Testis (tissue), 3 donors: ENCODE data around the gene SLC12A6. TPM values are rescaled to one million over a fixed set of nuclear protein-coding genes. Genes with fewer than 3 reads are reported as not detected.

Experiments
- DNase-seq: peaks from one replicate; pipeline ENCODE4 v3.0.0-alpha.2; 2019
- H3K27ac ChIP-seq, 2 donors: fragments of 200-600 bp; sonication (generic); one replicate each; pipeline ENCODE4 v1.5.1; 2019
- H3K27me3 ChIP-seq: fragments of 200-600 bp; sonication (generic); one replicate; pipeline ENCODE4 v1.5.1; 2019
- H3K36me3 ChIP-seq: fragments of 200-600 bp; sonication (generic); one replicate; pipeline ENCODE4 v1.5.1; 2017; ENCODE audit warnings: low read depth; ENCODE audit errors: missing control alignments
- H3K4me1 ChIP-seq: fragments of 200-600 bp; sonication (generic); one replicate; pipeline ENCODE4 v1.5.1; 2019
- H3K4me3 ChIP-seq, 2 donors: fragments of 200-600 bp; sonication (generic); one replicate each; pipeline ENCODE4 v1.5.1; 2017 to 2019
- H3K9me3 ChIP-seq: fragments of 200-600 bp; sonication (generic); one replicate; pipeline ENCODE4 v1.5.1; 2017
- POLR2A ChIP-seq: fragments of 450-650 bp; IDR thresholded peaks from one replicate; pipeline ENCODE4 v1.6.1; 2017; ENCODE audit warnings: antibody characterized with exemption, mild to moderate bottlenecking, moderate library complexity
- WGBS, 2 donors: methylation state at CpG; one replicate each; pipeline ENCODE4 v1.1.5; 2018; 5-methylcytosine and 5-hydroxymethylcytosine counted together
- intact Hi-C: fragments of 100-400 bp; cut with DNase I; formaldehyde crosslinking; loops from one replicate; pipeline ENCODE4 v1.15.1; 2023; ENCODE audit warnings: low total_unique reads
- polyA plus RNA-seq: library from polyadenylated mRNA; stranded (reverse); fragments of 350-450 nt; fragmentation: Illumina TruSeq; extraction: RNeasy Lipid Tissue Mini Kit (QIAGEN cat#74804); gene quantifications from one replicate; pipeline ENCODE4 v1.2.3, GENCODE V29; 2014; ENCODE audit warnings: low read depth, low replicate concordance; ENCODE audit not compliant: insufficient read depth
- total RNA-seq, 2 donors: library from RNA; depleted of rRNA; stranded (reverse); fragments of >200 nt; gene quantifications; one replicate each; pipeline ENCODE4 v1.2.3, GENCODE V29; 2016
- TF ChIP-seq, protein P1 (sequence below), 3 experiments: fragments of 450-650 bp in 2 of 3; fragments of 200-600 bp in 1 of 3; sonication (generic) in 1 of 3; IDR thresholded peaks; one replicate each; pipeline ENCODE4 v1.5.1; 2016 to 2019; ENCODE audit warnings: antibody characterized with exemption in 3 of 3, mild to moderate bottlenecking in 2 of 3, moderate library complexity in 1 of 3

The SLC12A6 gene
- total and polyA plus RNA-seq, 3 donors from 2014 or later, result 72.8 to 106 (median 77.2) TPM

DNA sequence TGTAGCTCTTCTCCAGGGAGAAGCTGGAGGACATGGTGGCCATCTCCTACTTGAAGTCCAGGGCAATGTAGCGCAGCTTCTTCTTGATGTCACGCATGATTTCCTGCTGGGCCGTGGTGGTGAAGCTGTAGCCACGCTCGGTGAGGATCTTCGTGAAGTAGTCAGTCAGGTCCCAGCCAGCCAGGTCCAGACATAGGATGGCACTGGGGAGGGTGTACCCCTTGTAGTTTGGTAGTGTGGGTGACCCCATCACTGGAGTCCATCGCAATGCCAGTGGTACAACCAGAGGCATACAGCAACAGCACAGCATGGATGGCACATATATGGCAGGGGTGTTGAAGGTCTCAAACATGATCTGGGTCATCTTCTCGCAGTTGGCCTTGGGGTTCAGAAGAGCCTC, 36.4 kb upstream of the SLC12A6 start:
- 83 to 95% methylated on average over 8 of the region's 8 CpGs for WGBS, 2 donors
- Histone ChIP-seq H3K9me3 (no peaks in the 10 kb centered on the region), H3K4me1 (no peaks in the 10 kb centered on the region), H3K27me3 (no peaks in the 10 kb centered on the region), H3K27ac (no peak overlapping the region), H3K36me3 (no peaks in the 10 kb centered on the region), H3K4me3 (no peak overlapping the region)
- TF ChIP-seq, protein P1, sequence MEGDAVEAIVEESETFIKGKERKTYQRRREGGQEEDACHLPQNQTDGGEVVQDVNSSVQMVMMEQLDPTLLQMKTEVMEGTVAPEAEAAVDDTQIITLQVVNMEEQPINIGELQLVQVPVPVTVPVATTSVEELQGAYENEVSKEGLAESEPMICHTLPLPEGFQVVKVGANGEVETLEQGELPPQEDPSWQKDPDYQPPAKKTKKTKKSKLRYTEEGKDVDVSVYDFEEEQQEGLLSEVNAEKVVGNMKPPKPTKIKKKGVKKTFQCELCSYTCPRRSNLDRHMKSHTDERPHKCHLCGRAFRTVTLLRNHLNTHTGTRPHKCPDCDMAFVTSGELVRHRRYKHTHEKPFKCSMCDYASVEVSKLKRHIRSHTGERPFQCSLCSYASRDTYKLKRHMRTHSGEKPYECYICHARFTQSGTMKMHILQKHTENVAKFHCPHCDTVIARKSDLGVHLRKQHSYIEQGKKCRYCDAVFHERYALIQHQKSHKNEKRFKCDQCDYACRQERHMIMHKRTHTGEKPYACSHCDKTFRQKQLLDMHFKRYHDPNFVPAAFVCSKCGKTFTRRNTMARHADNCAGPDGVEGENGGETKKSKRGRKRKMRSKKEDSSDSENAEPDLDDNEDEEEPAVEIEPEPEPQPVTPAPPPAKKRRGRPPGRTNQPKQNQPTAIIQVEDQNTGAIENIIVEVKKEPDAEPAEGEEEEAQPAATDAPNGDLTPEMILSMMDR (IDR thresholded peaks at IDR 0.05), result no peak
- TF ChIP-seq POLR2A, result no peak
- no peak for DNase-seq
- intact Hi-C loops, result no loop called here

DNA sequence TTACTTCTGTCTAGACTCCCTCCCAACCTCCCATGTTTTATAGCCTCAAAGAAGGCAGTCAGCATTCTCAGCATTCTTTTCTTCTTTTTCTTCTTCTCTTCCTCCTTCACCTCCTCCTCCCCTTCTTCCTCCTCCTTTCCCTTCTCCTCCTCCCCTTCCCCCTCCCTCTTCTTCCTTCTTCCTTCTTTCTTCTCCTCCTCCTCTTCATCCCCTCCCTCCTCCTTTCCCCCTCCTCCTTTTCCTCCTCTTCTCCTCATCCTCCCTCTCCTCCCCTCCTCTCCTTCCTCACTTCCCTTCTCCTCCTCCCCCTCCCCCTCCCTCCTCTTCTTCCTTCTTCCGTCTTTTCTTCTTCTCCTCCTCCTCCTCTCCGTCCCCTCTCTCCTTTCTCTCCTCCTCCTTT, 33.1 kb upstream of the SLC12A6 start:
- H3K27ac ChIP-seq, result no peak overlapping the region
- 35 to 41% methylated on average over 2 of the region's 2 CpGs for whole genome bisulfite sequencing, 2 donors
- H3K9me3 ChIP-seq, result no peaks in the 10 kb centered on the region
- no peaks in the 10 kb centered on the region for H3K27me3 ChIP-seq
- TF ChIP-seq, protein P1 (IDR thresholded peaks at IDR 0.05), result no peak
- TF ChIP-seq POLR2A, result no peak
- H3K4me1 ChIP-seq, result peaks cover 9% of the 10 kb centered on the region
- intact Hi-C loops, result no loop called here
- H3K4me3 ChIP-seq, result no peak overlapping the region
- no peaks in the 10 kb centered on the region for H3K36me3 ChIP-seq
- no peak for DNase-seq

DNA sequence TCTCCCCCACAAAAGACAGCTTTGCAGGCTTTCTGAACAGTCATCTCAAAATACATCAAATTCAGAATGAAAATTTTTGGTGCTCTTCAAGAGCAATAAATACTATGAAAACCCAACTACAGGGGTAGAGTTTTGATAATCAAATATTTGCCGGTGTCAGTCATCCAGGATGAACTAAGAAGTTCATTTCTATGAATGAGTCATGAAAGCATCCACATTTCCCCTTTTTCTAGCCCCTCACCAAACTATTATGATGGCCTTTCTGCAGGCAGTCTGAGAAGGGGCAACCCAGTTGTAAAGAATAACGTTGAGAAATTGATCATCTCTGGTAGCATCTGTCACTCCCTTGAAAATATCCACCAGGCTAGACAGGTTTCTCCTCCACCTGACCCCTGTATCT, 32.5 kb upstream of the SLC12A6 start:
- WGBS, 2 donors, result 59 to 65% methylated on average over 2 of the region's 2 CpGs
- TF ChIP-seq, protein P1 (IDR thresholded peaks at IDR 0.05), result no peak
- TF ChIP-seq POLR2A, result no peak
- Histone ChIP-seq H3K4me3 (no peak overlapping the region), H3K27ac (no peak overlapping the region), H3K9me3 (no peaks in the 10 kb centered on the region), H3K27me3 (no peaks in the 10 kb centered on the region), H3K36me3 (no peaks in the 10 kb centered on the region), H3K4me1 (peaks cover 9% of the 10 kb centered on the region)
- intact Hi-C loops, result no loop called here
- DNase-seq, result no peak

DNA sequence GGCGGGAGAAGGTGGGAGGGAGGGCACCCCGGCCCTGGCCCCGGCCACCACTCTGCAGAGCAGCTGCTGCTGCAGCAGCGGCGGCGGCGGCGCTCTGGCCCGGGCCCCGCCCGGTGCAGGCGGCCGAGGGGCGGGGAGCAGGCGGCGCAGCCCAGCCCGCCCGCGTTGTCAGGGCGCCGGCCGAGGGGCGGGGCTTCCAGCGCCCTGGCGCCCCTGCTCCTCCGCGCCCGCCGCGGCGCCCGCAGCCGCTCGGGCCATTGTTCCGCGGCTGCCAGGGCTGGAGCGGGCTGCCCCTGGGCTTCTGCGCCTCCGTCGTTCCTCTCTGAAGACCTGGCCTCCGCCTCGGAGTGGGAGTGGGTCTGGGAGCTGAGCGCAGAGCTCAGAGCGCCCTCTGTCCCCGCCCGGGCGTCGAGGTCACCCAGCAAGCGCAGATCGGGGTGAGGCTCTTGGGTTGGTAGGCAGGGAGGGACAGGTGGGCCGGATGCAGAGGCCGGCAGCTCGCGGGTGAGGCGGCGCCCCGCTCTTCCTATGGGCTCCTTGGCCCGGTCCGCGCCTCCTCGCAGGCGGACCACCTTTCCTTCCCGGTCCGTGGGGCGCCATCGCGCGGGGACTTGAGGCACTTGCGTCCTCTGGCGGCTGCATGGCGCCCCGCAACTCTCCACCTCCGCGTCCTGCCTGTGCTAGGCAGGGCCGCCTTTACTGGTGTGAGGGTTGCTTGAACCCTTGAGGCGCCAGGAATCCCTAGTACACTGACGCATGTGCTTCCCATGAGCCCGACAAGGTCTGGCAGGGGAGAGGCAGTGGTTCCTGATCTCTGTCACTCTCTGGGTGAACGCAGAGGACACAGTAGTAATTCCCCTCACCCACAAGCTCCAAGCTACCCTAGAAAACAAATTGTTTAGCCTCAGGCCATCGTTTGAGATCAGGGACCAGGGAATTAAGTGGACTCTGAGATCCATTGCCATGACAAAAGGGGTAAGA, 29.8 kb upstream of the SLC12A6 start, which contains the start of gene LPCAT4:
LPCAT4 (minus strand) TSS at position 96 of the 981 bp plus-strand sequence. CDS start 96 bp downstream, outside the sequence.
- DNase-seq, result peak; percentile 91
- no peaks in the 10 kb centered on the region for H3K36me3 ChIP-seq
- no peaks in the 10 kb centered on the region for H3K27me3 ChIP-seq
- no peak for TF ChIP-seq POLR2A
- TF ChIP-seq, protein P1 (IDR thresholded peaks at IDR 0.05), result peak; percentile 79 to 94 (median 84)
- peak within 1 kb of the TSS; percentile 80 to 97 for H3K4me3 ChIP-seq
- H3K4me1 ChIP-seq, result peaks cover 9% of the 10 kb centered on the region
- H3K27ac ChIP-seq, result peak within 1 kb of the TSS; percentile 92 to 93
- WGBS, 2 donors, result 0% methylated on average over 18 to 48 of the region's 80 CpGs
- intact Hi-C loops, result loop anchor here (10.0 kb wide), 1 partner anchor 143 kb away; the partner anchor contains the start of gene EMC4
- no peaks in the 10 kb centered on the region for H3K9me3 ChIP-seq
